Osteocyte (in vitro differentiated cells): ENCODE data around the gene HOXA3. TPM values are rescaled to one million over a fixed set of nuclear protein-coding genes. Genes with fewer than 3 reads are reported as not detected.

Source experiments
- DNase-seq: peaks from one replicate; pipeline ENCODE4 v3.0.0; 2021; ENCODE audit warnings: mixed read lengths; ENCODE audit not compliant: unreplicated experiment; ENCODE audit errors: extremely low spot score
- H3K27ac Mint-ChIP-seq: one replicate; pipeline ENCODE4 v1.8.0; 2021; ENCODE audit warnings: mild to moderate bottlenecking, mixed read lengths; ENCODE audit not compliant: unreplicated experiment
- H3K27me3 Mint-ChIP-seq: one replicate; pipeline ENCODE4 v1.8.0; 2021; ENCODE audit warnings: mixed read lengths; ENCODE audit not compliant: unreplicated experiment
- H3K36me3 Mint-ChIP-seq: one replicate; pipeline ENCODE4 v1.8.0; 2021; ENCODE audit warnings: mixed read lengths; ENCODE audit not compliant: unreplicated experiment
- H3K4me1 Mint-ChIP-seq: one replicate; pipeline ENCODE4 v1.8.0; 2021; ENCODE audit warnings: mixed read lengths; ENCODE audit not compliant: unreplicated experiment
- H3K4me3 Mint-ChIP-seq: one replicate; pipeline ENCODE4 v1.8.0; 2021; ENCODE audit warnings: mild to moderate bottlenecking, moderate library complexity, mixed read lengths; ENCODE audit not compliant: unreplicated experiment
- H3K9me3 Mint-ChIP-seq: one replicate; pipeline ENCODE4 v1.8.0; 2021; ENCODE audit warnings: mixed read lengths; ENCODE audit not compliant: unreplicated experiment
- CTCF ChIP-seq: fragments of 200-600 bp; sonication (generic); IDR thresholded peaks from 2 replicates; pipeline ENCODE4 v1.5.0; 2021; ENCODE audit warnings: antibody characterized with exemption, mild to moderate bottlenecking, moderate library complexity
- total RNA-seq: library from RNA; stranded (reverse); gene quantifications from 2 replicates; pipeline ENCODE4 v1.2.1, GENCODE V29; 2021

The HOXA3 gene
- total RNA-seq, 1 donor from 2014 or later = not detected

DNA sequence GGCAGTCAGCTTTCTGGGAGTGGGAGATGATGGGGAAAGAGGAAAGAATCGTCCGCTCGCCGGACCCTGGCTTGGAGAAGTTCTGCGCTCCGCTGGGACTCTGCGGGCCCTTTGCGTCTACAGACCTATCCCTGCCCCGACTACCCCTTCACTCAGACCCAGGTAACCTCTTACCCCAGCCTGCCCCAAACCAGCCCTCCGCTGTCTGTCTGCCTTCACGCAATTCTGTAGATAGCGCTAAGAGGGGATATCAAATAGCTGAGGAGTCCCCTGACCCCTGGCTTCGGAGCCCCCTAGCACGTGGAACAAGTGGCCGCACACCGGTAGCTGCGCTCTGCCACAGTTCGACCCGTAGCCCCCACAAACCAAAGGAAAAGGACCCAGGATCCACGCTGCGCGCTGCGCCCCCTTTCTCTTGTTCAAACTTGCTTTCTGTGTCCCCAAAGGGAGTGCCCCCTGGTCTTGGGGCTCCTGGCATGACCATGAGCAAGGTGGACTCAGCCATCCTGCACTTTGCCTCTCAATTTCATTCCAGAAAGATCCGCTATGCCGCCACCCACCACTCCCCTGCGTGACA is 28.8 kb downstream of the HOXA3 start:
- no peak for DNase-seq
- Mint-ChIP-seq H3K27me3 (peaks cover 98% of the 10 kb centered on the region), H3K27ac (no peak overlapping the region), H3K9me3 (no peaks in the 10 kb centered on the region), H3K4me1 (no peaks in the 10 kb centered on the region), H3K4me3 (no peak overlapping the region), H3K36me3 (no peaks in the 10 kb centered on the region)
- no peak for TF ChIP-seq CTCF

GRCh38 chr7:27123007-27123476 is 29.3 kb downstream of the HOXA3 start:
- no peak for DNase-seq
- TF ChIP-seq CTCF = no peak
- no peaks in the 10 kb centered on the region for H3K9me3 Mint-ChIP-seq
- H3K4me1 Mint-ChIP-seq = no peaks in the 10 kb centered on the region
- H3K27ac Mint-ChIP-seq = no peak overlapping the region
- no peak overlapping the region for H3K4me3 Mint-ChIP-seq
- no peaks in the 10 kb centered on the region for H3K36me3 Mint-ChIP-seq
- H3K27me3 Mint-ChIP-seq = peaks cover 98% of the 10 kb centered on the region

- Mint-ChIP-seq H3K9me3 (no peaks in the 10 kb centered on the region), H3K27ac (no peak overlapping the region), H3K4me3 (no peak overlapping the region), H3K36me3 (no peaks in the 10 kb centered on the region), H3K27me3 (peaks cover 96% of the 10 kb centered on the region), H3K4me1 (no peaks in the 10 kb centered on the region)
- TF ChIP-seq CTCF = no peak
- DNase-seq = no peak
These were observed 30.1 kb downstream of the HOXA3 start for GRCh38 chr7:27122077-27122910.

GRCh38 chr7:27121684-27122076 is 30.7 kb downstream of the HOXA3 start:
- no peaks in the 10 kb centered on the region for H3K36me3 Mint-ChIP-seq
- no peak overlapping the region for H3K27ac Mint-ChIP-seq
- no peak for DNase-seq
- peaks cover 96% of the 10 kb centered on the region for H3K27me3 Mint-ChIP-seq
- no peaks in the 10 kb centered on the region for H3K4me1 Mint-ChIP-seq
- H3K9me3 Mint-ChIP-seq = no peaks in the 10 kb centered on the region
- no peak for TF ChIP-seq CTCF
- H3K4me3 Mint-ChIP-seq = no peak overlapping the region

GRCh38 chr7:27119412-27119911 is 32.9 kb downstream of the HOXA3 start:
- no peaks in the 10 kb centered on the region for H3K9me3 Mint-ChIP-seq
- no peak for TF ChIP-seq CTCF
- DNase-seq = no peak
- peaks cover 93% of the 10 kb centered on the region for H3K27me3 Mint-ChIP-seq
- no peak overlapping the region for H3K4me3 Mint-ChIP-seq
- H3K27ac Mint-ChIP-seq = no peak overlapping the region
- peaks cover 1% of the 10 kb centered on the region for H3K4me1 Mint-ChIP-seq
- no peaks in the 10 kb centered on the region for H3K36me3 Mint-ChIP-seq
